Suprapubic skin (tissue), 4 donors: ENCODE measurements around the gene SERTAD2. TPM values are rescaled to one million over a fixed set of nuclear protein-coding genes. Genes with fewer than 3 reads are reported as not detected.

Source experiments
- DNase-seq, 2 donors: peaks; one replicate each; pipeline ENCODE4 v3.0.0-alpha.2; 2019; ENCODE audit warnings: low spot score in 2 of 2
- H3K27ac ChIP-seq: fragments of 200-600 bp; sonication (generic); one replicate; pipeline ENCODE4 v1.5.1; 2019
- H3K27me3 ChIP-seq: fragments of 200-600 bp; sonication (generic); one replicate; pipeline ENCODE4 v1.5.1; 2019
- H3K36me3 ChIP-seq: fragments of 200-600 bp; sonication (generic); one replicate; pipeline ENCODE4 v1.5.1; 2019
- H3K4me1 ChIP-seq: fragments of 200-600 bp; sonication (generic); one replicate; pipeline ENCODE4 v1.5.1; 2019
- H3K4me3 ChIP-seq: fragments of 200-600 bp; sonication (generic); one replicate; pipeline ENCODE4 v1.5.1; 2019; ENCODE audit warnings: mild to moderate bottlenecking
- H3K9me3 ChIP-seq: fragments of 200-600 bp; sonication (generic); one replicate; pipeline ENCODE4 v1.5.1; 2019
- EP300 ChIP-seq: sonication (generic); formaldehyde crosslinking; IDR thresholded peaks from one replicate; pipeline ENCODE4 v1.6.1; 2017; ENCODE audit warnings: antibody characterized with exemption
- POLR2A ChIP-seq, 2 donors: fragments of 450-650 bp; IDR thresholded peaks; one replicate each; pipeline ENCODE4 v1.6.1; 2017; ENCODE audit warnings: antibody characterized with exemption in 2 of 2, mild to moderate bottlenecking in 2 of 2, moderate library complexity in 2 of 2
- POLR2AphosphoS5 ChIP-seq, 3 donors: sonication (generic); formaldehyde crosslinking; IDR thresholded peaks; one replicate each; pipeline ENCODE4 v1.6.1; 2017; ENCODE audit warnings: antibody characterized with exemption in 3 of 3
- WGBS: methylation state at CpG from one replicate; pipeline ENCODE4 v1.1.5; 2018; 5-methylcytosine and 5-hydroxymethylcytosine counted together
- total RNA-seq, 4 donors: library from RNA; depleted of rRNA; stranded (reverse); fragments of >200 nt; gene quantifications; one replicate each; pipeline ENCODE4 v1.1.0, GENCODE V29; 2016
- TF ChIP-seq, protein P1 (sequence below), 2 donors: fragments of 200-600 bp in 1 of 2; fragments of 450-650 bp in 1 of 2; sonication (generic) in 1 of 2; IDR thresholded peaks; one replicate each; pipeline ENCODE4 v1.5.1; 2016 to 2019; ENCODE audit warnings: antibody characterized with exemption in 2 of 2, mild to moderate bottlenecking in 1 of 2, moderate library complexity in 1 of 2

SERTAD2 gene
- total RNA-seq, 4 donors from 2014 or later = 23.7 to 36.4 (median 30.9) TPM

DNA sequence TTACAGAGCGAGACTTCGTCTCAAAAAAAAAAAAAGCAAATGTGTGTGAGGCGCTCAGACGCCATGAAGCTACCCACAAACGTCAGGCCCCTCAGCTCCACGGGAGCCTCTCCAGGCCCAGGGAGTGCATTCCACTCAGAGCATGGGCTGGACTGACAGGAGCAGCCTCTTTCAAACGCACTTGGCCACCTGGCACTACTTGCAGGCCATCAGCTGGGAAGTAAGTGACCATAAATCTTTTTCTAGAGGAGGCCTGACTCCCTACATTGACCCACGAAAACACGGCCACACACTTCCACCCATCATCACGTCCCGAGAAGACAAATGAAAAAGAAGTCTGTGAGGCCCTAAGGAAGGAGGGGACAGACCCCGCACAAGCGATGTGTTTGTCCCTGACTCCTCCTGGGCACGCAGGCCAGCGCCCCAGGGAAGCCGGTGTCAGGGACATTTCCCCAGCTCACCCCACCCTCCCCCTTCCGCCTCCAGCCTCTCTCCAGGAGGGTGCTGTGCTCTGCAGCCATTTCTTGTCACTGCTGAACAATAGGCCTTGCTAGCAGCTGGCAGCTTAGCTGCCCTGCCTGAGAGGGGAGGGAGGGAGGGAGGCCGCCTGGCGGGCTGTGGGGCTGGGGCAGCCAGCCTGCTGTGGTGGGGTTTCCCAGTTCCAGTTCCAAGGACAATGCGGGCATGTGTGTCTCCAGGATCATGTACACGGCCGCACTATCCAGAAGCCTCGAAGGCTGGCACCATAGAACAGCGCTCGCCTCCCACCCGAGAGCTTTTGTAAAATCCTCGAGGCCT lies 26.6 kb downstream of the SERTAD2 start:
- WGBS = 76% methylated on average over 27 of the region's 27 CpGs
- no peak overlapping the region for H3K4me3 ChIP-seq
- TF ChIP-seq POLR2A (IDR thresholded peaks at IDR 0.05) (no peak), EP300 (no peak), POLR2AphosphoS5 (IDR thresholded peaks at IDR 0.05) (no peak)
- TF ChIP-seq, protein P1, sequence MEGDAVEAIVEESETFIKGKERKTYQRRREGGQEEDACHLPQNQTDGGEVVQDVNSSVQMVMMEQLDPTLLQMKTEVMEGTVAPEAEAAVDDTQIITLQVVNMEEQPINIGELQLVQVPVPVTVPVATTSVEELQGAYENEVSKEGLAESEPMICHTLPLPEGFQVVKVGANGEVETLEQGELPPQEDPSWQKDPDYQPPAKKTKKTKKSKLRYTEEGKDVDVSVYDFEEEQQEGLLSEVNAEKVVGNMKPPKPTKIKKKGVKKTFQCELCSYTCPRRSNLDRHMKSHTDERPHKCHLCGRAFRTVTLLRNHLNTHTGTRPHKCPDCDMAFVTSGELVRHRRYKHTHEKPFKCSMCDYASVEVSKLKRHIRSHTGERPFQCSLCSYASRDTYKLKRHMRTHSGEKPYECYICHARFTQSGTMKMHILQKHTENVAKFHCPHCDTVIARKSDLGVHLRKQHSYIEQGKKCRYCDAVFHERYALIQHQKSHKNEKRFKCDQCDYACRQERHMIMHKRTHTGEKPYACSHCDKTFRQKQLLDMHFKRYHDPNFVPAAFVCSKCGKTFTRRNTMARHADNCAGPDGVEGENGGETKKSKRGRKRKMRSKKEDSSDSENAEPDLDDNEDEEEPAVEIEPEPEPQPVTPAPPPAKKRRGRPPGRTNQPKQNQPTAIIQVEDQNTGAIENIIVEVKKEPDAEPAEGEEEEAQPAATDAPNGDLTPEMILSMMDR (IDR thresholded peaks at IDR 0.05) = no peak
- H3K9me3 ChIP-seq = no peaks in the 10 kb centered on the region
- peaks cover 18% of the 10 kb centered on the region for H3K4me1 ChIP-seq
- no peak for DNase-seq
- no peaks in the 10 kb centered on the region for H3K27me3 ChIP-seq
- peaks cover 8% of the 10 kb centered on the region for H3K36me3 ChIP-seq
- no peak overlapping the region for H3K27ac ChIP-seq

DNA sequence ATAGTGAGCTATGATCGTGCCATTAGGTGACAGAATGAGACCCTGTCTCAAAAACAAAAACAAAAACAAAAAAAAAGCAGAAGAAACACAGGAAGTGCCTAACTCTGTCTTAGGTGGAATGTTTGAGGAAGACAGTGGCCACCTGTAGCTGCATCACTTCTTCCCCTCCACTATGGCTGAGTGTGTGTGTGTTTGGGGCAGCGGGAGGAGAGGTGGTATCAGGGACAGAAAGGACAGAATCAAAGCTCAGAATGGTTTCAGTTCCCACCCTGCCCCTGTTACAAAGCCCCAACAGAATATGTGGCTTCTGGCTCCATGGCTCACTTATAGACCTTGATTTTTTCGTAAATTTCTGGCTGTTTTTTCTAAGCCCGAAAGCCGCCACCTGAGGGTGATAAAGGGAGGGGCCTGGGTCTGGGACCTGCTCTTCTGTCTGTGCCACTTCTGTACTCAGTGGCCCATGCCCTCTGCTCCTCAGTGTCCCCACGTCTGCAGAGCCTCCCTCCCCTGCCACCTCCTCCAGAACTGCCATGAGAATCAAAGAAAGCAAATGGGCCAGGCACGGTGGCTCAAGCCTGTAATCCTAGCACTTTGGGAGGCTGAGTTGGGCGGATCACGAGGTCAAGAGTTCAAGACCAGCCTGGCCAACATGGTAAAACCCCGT lies 27.4 kb downstream of the SERTAD2 start:
- H3K4me3 ChIP-seq = no peak overlapping the region
- peaks cover 8% of the 10 kb centered on the region for H3K36me3 ChIP-seq
- DNase-seq = peak in 1 of 2 donors; percentile 43
- no peaks in the 10 kb centered on the region for H3K9me3 ChIP-seq
- 84% methylated on average over 10 of the region's 10 CpGs for WGBS
- peaks cover 18% of the 10 kb centered on the region for H3K4me1 ChIP-seq
- H3K27me3 ChIP-seq = no peaks in the 10 kb centered on the region
- TF ChIP-seq POLR2A (IDR thresholded peaks at IDR 0.05) = no peak
- TF ChIP-seq, protein P1 (IDR thresholded peaks at IDR 0.05) = no peak
- TF ChIP-seq EP300 = no peak
- no peak for TF ChIP-seq POLR2AphosphoS5 (IDR thresholded peaks at IDR 0.05)
- no peak overlapping the region for H3K27ac ChIP-seq

DNA sequence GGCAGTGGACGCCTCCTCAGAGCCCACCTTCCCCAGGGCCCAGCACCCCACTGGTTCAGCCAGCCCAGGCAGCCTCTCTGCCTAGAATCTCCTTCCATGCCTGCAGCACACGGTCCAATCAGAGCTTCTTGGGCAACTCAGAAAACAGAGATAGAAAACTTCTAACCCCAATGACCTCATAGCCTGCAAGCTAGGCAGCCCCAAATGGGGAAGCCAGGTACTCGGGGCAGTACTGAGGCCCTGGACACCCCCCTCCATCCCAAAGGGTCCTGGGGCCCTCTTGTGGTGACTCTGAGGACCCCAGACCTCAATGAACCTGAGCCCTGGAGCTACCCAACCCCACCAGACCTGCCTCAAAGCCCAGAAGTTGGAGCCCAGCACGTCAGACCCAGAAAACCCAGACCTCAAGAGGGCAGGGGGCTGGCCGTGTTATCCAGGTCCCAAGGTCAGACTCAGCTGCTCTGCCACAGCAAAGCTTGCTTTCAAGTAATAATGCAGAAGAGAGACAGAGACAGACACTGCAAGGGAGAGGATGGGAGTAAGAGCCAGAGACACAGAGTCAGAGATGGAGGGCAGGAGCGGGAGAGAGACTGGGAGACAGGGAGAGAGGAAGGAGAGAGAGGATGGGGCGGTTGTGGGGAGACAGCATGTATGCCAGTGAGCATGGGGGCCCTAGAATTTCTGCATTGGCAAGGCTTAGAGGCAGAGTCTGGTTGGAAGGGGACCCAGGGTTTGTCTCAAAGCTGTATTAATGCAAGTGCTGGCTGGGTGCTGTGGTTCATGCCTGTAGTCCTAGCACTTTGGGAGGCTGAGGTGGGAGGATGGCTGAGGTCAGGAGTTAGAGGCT lies 28.2 kb downstream of the SERTAD2 start:
- Histone ChIP-seq H3K27me3 (no peaks in the 10 kb centered on the region), H3K36me3 (peaks cover 1% of the 10 kb centered on the region), H3K9me3 (no peaks in the 10 kb centered on the region), H3K4me3 (no peak overlapping the region), H3K4me1 (peaks cover 18% of the 10 kb centered on the region), H3K27ac (no peak overlapping the region)
- DNase-seq = peak in 1 of 2 donors; percentile 38
- WGBS = 96% methylated on average over 7 of the region's 7 CpGs
- TF ChIP-seq POLR2AphosphoS5 (IDR thresholded peaks at IDR 0.05) (no peak), EP300 (no peak), POLR2A (IDR thresholded peaks at IDR 0.05) (no peak)
- TF ChIP-seq, protein P1 (IDR thresholded peaks at IDR 0.05) = no peak

DNA sequence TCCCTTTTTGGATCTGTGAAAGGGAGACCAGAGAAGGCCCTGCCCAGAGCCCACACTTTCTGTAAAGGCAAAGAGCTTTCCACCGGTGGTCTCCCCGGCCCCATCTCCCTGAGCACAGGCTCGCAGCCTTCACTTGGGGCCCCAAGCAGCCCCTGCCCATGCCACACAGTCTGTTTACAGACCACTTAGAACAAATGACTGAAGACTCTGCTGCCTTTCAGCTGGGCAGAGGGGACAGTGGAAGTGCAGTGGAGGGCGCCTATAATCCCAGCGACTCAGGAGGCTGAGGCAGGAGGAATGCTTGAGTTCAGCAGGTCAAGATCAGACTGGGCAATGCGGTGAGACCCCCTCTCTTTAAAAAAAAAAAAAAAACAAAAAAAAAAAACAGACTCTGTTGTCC lies 28.9 kb downstream of the SERTAD2 start:
- H3K36me3 ChIP-seq = no peaks in the 10 kb centered on the region
- no peak overlapping the region for H3K27ac ChIP-seq
- peaks cover 16% of the 10 kb centered on the region for H3K4me1 ChIP-seq
- 92% methylated on average over 4 of the region's 6 CpGs for WGBS
- TF ChIP-seq POLR2AphosphoS5 (IDR thresholded peaks at IDR 0.05) = no peak
- no peak for TF ChIP-seq EP300
- TF ChIP-seq POLR2A (IDR thresholded peaks at IDR 0.05) = no peak
- no peak overlapping the region for H3K4me3 ChIP-seq
- peak in 1 of 2 donors; percentile 31 for DNase-seq
- H3K9me3 ChIP-seq = no peaks in the 10 kb centered on the region
- no peaks in the 10 kb centered on the region for H3K27me3 ChIP-seq

DNA sequence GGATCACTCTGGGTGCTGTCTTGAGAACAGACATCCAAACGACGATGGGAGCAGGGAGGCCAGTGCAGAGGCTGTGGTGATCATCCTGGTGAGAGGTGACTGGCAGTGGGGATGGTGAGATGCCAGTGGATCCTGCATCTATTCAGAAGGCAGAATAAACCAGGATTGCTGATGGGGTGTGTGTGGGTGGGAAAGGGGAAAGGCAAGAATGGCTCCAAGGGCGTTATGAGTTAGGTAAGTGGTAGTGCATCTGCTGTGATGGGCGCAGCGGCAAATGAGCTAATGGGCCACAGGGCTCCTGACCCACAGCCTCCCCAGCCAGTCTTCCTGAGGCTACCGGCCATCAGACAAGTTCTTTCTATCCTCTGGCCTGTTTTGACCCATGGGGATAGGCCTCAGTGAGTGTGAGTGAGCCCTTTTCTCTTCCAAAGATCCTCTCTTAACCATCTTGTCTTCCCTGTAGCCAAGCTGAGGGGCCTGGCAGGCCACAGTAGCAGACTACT lies 29.6 kb downstream of the SERTAD2 start:
- Histone ChIP-seq H3K36me3 (no peaks in the 10 kb centered on the region), H3K27me3 (no peaks in the 10 kb centered on the region), H3K4me3 (no peak overlapping the region), H3K9me3 (no peaks in the 10 kb centered on the region), H3K27ac (no peak overlapping the region), H3K4me1 (peaks cover 9% of the 10 kb centered on the region)
- 95% methylated on average over 6 of the region's 6 CpGs for WGBS
- peak in 1 of 2 donors; percentile 39 for DNase-seq
- no peak for TF ChIP-seq POLR2AphosphoS5 (IDR thresholded peaks at IDR 0.05)
- no peak for TF ChIP-seq POLR2A (IDR thresholded peaks at IDR 0.05)
- TF ChIP-seq EP300 = no peak
- TF ChIP-seq, protein P1 (IDR thresholded peaks at IDR 0.05) = no peak
